ENCODE data around the gene FAM168A. TPM values are rescaled to one million over a fixed set of nuclear protein-coding genes. Genes with fewer than 3 reads are reported as not detected.

FAM168A gene
- total and polyA plus RNA-seq, 9 of the 15 experiments (the other 6 are each of a cell fraction or from before 2014, with no cell fraction given) = 0.44 to 7.2 (median 2.9) TPM

DNA sequence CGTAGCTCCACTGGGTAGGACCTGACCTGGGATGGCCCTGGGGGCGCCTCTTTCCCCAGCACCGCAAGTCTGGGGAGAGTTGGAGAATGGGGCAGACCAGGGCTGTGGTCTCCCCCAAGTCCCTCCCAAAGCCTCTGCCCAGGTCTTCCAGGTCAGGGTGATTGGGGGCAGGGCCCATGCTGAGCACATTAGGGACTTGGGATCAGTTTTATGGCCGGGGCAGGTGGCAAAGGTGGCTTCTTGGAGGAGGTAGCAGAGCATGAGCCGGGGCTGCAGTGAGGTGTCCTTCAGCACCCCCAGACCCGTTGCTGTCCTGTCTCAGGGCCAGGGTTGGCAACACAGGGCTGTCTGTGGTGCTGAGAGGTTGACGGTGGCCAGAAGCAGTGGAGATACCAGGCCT is 215.7 kb downstream of the FAM168A start:
- Histone ChIP-seq H3K36me3 (ENCODE audit: control insufficient read depth, insufficient read depth, low read length) (peaks cover 20% of the 10 kb centered on the region; the same call in 2 of the 3 replicates), H3K79me2 (ENCODE audit: control insufficient read depth, insufficient read depth, low read length) (peaks cover 98% of the 10 kb centered on the region), H3K9me3 (replicated peaks; ENCODE audit: control insufficient read depth, insufficient read depth, low read depth, low read length) (no peaks in the 10 kb centered on the region), H3K4me3 (no peak overlapping the region), H3K4me2 (ENCODE audit: insufficient read depth, low read length) (no peak overlapping the region), H3K9me1 (ENCODE audit: control insufficient read depth, insufficient read depth, low read length) (peaks cover 24% of the 10 kb centered on the region), H4K20me1 (replicated peaks; ENCODE audit: control insufficient read depth, insufficient read depth, low read length) (peaks cover 62% of the 10 kb centered on the region), H3K27me3 (ENCODE audit: control insufficient read depth in 2 of 2, insufficient read depth in 2 of 2, low read length in 2 of 2) (no peaks in the 10 kb centered on the region), H3K27ac (ENCODE audit: extremely low read depth, low read depth, low read length) (no peak overlapping the region), H2AFZ (ENCODE audit: low read depth, low read length) (no peak overlapping the region), H3K9ac (ENCODE audit: insufficient read depth in 1 of 2, low read depth in 2 of 2, low read length in 2 of 2) (peak overlapping the region in 1 of 2 experiments; percentile 85; a peak in 2 of 4 replicates), H3K4me1 (replicated peaks in 1 of 2; ENCODE audit: control insufficient read depth in 2 of 2, insufficient read depth in 2 of 2, low read length in 2 of 2) (peaks cover 65 to 97% of the 10 kb centered on the region in 2 experiments)
- BruUV-seq (replicated peaks) = no TSS peak
- FAIRE-seq (no peak), DNase-seq (ENCODE audit: extremely low read depth in 1 of 4, low spot score in 3 of 4) (no peak), ATAC-seq (no peak)
- WGBS (ENCODE audit: insufficient coverage, low coverage, missing lambda C conversion rate) = 80% methylated on average over 7 of the region's 7 CpGs
- CTCF ChIA-PET (ENCODE audit: low intra/inter-chr PET ratio) = no interaction called here
- in situ Hi-C loops (cut with MboI) = no loop called here
- POLR2A ChIA-PET = interaction anchor here (1.3 to 1.6 kb wide), 4 partner anchors 11 to 25 kb away, joined by 3 to 7 read pairs (median 4); no protein-coding TSS in a partner anchor
- no peak for TF ChIP-seq ZBTB17 (CRISPR knock-in tag; IDR thresholded peaks at IDR 0.05)
- TF ChIP-seq KLF16 (IDR thresholded peaks at IDR 0.05) = no peak
- intact Hi-C loops (cut with micrococcal nuclease) = no loop called here

GRCh38 chr11:73381589-73381988 is 216.3 kb downstream of the FAM168A start:
- Histone ChIP-seq H3K27me3 (ENCODE audit: control insufficient read depth in 2 of 2, insufficient read depth in 2 of 2, low read length in 2 of 2) (no peaks in the 10 kb centered on the region), H3K4me2 (ENCODE audit: insufficient read depth, low read length) (no peak overlapping the region), H4K20me1 (replicated peaks; ENCODE audit: control insufficient read depth, insufficient read depth, low read length) (peaks cover 60% of the 10 kb centered on the region), H3K27ac (ENCODE audit: extremely low read depth, low read depth, low read length) (no peak overlapping the region), H3K9me1 (ENCODE audit: control insufficient read depth, insufficient read depth, low read length) (peaks cover 24% of the 10 kb centered on the region), H3K36me3 (ENCODE audit: control insufficient read depth, insufficient read depth, low read length) (peaks cover 20% of the 10 kb centered on the region; the same call in 2 of the 3 replicates), H3K9ac (ENCODE audit: insufficient read depth in 1 of 2, low read depth in 2 of 2, low read length in 2 of 2) (peak overlapping the region in 1 of 2 experiments; percentile 85; a peak in 2 of 4 replicates), H3K4me3 (no peak overlapping the region), H2AFZ (ENCODE audit: low read depth, low read length) (no peak overlapping the region), H3K79me2 (ENCODE audit: control insufficient read depth, insufficient read depth, low read length) (peaks cover 98% of the 10 kb centered on the region), H3K4me1 (replicated peaks in 1 of 2; ENCODE audit: control insufficient read depth in 2 of 2, insufficient read depth in 2 of 2, low read length in 2 of 2) (peaks cover 64 to 97% of the 10 kb centered on the region in 2 experiments), H3K9me3 (replicated peaks; ENCODE audit: control insufficient read depth, insufficient read depth, low read depth, low read length) (no peaks in the 10 kb centered on the region)
- no peak for ATAC-seq
- in situ Hi-C loops (cut with MboI) (no loop called here), intact Hi-C loops (cut with micrococcal nuclease) (no loop called here)
- no TSS peak for BruUV-seq (replicated peaks)
- DNase-seq (ENCODE audit: extremely low read depth in 1 of 4, low spot score in 3 of 4) = no peak
- FAIRE-seq = no peak
- POLR2A ChIA-PET = interaction anchor here (1.3 to 1.6 kb wide), 3 partner anchors 12 to 21 kb away, joined by 3 to 7 read pairs (median 5); no protein-coding TSS in a partner anchor
- WGBS (ENCODE audit: insufficient coverage, low coverage, missing lambda C conversion rate) = 74% methylated on average over 6 of the region's 6 CpGs
- CTCF ChIA-PET (ENCODE audit: low intra/inter-chr PET ratio) = no interaction called here
- TF ChIP-seq ZBTB7A (IDR thresholded peaks at IDR 0.05; ENCODE audit: borderline replicate concordance, control insufficient read depth, low read depth, low read length) (no peak), ZNF3 (CRISPR knock-in tag; IDR thresholded peaks at IDR 0.05) (no peak), ZNF609 (CRISPR knock-in tag; IDR thresholded peaks at IDR 0.05; ENCODE audit: borderline replicate concordance) (no peak), PCBP2 (IDR thresholded peaks at IDR 0.05; ENCODE audit: low read depth, low read length, poor library complexity, severe bottlenecking) (no peak), TSHZ1 (CRISPR knock-in tag; IDR thresholded peaks at IDR 0.05) (no peak)
